NK-92 (cell line): ENCODE data around the gene CHID1.

ENCODE experiments used
- DNase-seq: peaks from one replicate; lab custom pipeline; 2025; ENCODE audit not compliant: unreplicated experiment; lab: John Stamatoyannopoulos, UW

CHID1 gene

GRCh38 chr11:837990-838307 lies 72.7 kb downstream of the CHID1 start:
- DNase-seq, result no peak

GRCh38 chr11:837189-837989 lies 73.2 kb downstream of the CHID1 start:
- DNase-seq, result no peak

- no peak for DNase-seq
Observed at GRCh38 chr11:836700-837099, 73.9 kb downstream of the CHID1 start.

DNA sequence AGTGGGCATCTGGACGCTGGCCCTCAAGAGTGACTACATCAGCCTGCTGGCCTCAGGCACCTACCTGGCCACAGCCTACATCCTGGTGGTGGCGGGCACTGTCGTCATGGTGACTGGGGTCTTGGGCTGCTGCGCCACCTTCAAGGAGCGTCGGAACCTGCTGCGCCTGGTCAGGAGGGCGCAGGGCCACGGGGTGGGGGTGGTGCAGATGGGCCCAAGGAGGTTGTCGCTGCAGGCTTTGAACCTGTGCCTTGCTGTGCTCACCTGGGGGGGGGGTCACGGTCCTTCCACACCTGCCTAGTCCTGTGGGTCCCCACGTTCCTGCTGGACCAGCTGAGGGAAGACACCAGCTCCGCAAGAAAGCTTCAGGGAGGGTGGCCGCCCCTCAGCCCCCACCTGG lies 74.3 kb downstream of the CHID1 start:
- DNase-seq, result no peak

DNA sequence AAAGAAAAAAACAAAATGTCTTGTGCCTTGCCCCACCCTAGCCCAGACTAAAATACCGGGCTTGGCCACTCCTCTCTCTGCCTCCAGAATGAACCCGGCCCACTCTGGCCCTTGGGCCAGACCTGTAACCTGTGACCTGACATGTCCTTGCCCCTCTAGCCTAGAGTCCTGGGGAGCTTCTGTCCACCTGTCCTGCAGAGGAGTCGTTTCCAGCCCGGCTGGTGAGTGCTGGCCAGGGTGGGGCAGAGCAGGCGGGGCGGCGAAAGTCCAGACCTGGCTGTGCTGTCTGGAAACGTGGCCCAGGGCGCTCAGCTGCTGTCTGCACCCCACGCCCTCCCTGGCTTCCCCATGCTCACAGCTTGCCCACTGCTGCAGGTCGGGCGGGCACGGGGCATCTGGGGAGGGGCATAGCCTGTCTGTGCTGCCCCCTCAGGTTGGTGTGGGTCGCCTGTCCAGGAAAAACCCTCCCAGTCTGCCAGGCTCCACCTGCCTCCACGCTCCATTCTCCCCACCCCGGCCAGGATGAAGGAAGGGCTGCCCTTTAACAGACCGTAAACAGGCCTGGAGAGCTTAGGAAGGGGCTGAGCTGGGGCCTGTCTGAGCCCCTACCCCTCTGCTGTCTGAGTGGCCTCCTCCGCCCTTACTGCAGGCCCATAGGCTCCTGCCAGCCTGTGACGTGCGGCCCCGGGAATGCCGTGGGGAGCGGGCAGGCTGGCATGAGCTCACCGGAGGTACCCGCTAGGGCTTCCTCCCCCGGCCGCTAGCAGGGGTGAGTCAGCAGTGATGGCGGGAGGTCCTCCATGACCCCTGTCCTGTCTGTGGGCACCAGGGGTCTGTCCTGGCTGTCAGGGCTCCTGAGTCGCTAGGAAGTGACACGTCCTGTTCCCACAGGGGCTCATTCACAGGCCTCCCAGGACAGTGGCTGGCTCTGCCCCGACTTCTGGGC lies 76.0 kb downstream of the CHID1 start:
- no peak for DNase-seq

GRCh38 chr11:833849-834311 lies 76.7 kb downstream of the CHID1 start:
- DNase-seq, result no peak

GRCh38 chr11:833114-833791 lies 77.4 kb downstream of the CHID1 start:
- DNase-seq, result no peak

DNA sequence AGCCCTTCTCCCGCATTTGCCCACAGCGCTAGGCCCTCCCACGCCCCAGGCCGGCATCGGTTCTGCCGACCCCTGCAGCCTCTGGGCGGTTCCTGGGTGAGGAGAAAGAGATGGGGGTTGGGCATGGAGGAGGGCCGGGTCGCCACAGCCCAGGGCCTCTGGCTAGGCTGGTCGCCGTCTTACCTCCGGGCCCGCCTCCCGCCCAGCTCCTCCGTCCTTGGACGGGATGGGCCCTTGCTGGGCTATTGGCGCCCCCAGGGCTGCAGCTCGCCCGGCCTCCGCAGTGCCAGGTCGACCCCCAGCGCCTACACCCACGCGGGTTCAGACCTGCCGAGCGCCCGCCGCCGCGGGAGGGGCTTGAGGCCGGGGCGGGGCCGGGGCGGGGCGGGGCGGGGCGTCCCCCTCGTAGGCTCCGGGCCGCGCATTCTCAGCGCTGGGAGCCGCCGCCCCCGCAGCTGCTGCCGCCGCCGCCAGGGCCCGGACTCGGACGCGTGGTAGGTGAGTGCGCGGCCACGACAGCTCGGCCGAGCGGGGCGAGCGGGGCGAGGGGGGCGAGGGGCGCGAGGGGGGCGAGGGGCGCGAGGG lies 78.0 kb downstream of the CHID1 start, which contains the start of gene CD151:
Gene CD151 (plus strand): TSS at position 424 of the 585 bp plus-strand sequence. CDS start 3,118 bp downstream, outside the sequence.
- DNase-seq, result no peak

- no peak for DNase-seq
Observed at GRCh38 chr11:831961-832528, 78.6 kb downstream of the CHID1 start.

- DNase-seq, result no peak
Observed at GRCh38 chr11:831118-831864, 79.3 kb downstream of the CHID1 start.

- DNase-seq, result no peak
Observed at GRCh38 chr11:830295-831117, 80.1 kb downstream of the CHID1 start.

DNA sequence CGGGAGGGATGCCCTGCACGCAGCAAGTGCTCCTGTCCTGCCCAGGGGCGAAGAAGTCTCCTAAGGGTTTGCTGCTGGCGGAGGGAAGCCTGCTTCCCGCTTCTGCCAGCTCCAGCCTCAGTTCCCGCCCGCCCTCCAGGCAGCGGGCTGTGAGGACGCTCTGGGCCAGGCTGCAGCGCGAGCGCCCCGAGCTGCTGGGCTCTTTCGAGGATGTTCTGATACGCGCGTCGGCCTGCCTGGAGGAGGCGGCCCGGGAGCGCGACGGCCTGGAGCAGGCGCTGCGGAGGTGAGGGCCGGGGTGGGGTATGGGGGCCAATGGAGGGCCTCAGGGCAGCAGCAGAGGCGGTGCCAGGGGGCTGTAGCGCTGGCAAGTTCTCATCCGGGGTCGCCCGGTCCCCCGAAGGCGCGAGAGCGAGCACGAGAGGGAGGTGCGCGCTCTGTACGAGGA lies 80.7 kb downstream of the CHID1 start:
- DNase-seq, result no peak

DNA sequence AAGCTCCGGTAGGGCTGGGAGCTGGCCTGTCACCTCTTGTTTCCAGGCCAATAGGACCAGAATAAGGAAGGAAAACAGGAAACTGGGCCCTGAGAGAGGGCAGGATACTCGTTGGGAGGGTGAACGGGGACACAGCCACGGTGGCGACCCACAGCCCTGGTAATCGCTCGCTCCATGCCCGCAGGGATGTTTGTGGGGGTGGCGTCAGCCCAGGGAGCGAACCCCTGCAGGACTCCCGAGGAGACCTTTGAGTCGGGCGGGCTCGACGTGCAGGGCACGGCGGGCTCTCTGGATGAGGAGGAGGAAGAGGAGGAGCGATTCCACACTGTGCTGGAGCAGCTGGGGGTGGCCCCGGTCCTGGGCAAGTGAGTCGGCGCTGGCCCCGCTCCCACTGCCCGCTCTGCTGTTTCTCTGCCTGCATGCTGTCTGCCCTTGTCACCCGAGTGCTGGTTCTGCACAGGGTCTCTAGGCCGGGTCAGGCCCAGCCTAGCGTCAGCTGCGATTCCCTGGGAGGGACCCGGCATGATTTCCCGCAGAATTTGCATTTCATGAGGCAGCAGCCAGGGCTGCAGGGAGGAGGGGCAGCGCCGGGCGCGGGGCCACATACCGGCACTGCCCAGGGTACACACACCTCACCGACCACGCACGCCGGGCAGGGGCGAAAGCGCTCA lies 81.3 kb downstream of the CHID1 start:
- DNase-seq, result no peak

DNA sequence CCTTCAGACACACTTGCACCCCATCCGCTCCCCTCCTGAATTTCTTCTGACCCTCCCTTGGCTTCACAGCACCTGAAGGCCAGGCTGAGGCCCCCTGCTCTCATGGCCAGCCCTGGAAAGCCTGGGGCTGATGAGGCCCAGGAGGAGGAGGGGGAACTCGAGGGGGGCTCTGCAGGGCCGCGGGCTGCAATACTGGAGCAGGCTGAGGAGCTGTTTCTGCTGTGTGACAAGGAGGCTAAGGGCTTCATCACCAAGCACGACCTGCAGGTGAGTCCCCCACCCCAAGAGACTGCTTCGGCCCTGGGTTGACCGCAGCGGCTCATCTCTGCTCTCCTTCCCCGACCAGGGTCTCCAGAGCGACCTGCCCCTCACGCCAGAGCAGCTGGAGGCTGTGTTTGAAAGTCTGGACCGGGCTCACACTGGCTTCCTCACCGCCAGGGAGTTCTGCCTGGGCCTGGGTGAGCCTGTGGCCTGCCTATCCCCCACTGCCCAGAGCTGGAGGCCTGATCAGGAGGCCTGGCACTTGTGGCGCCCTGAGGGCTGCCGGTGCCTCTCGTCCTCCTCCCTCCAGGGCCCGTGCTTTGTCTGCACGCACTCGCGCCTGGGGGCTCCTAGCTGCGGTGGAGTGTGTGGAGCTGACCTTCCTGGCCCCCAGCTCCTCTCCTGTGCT lies 82.0 kb downstream of the CHID1 start:
- no peak for DNase-seq

DNA sequence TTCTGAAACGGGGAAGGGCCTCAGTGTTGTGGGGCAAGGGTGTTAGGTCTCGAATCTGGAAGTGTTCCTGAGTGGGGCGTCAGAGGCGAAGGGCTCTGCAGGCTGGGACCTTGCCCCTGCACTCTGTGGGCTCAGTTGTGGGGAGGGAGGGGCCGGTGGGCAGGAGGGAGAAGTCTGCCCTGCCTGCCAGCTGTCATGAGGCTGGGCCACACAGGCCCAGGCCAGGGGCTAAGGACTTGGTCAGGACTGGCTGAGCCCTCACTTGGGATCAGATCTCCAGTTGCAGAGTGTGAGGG lies 82.8 kb downstream of the CHID1 start, which contains the start of gene CRACR2B:
Gene CRACR2B (plus strand): TSS at position 23 of the 296 bp plus-strand sequence. CDS start 689 bp downstream, outside the sequence.
- no peak for DNase-seq

DNA sequence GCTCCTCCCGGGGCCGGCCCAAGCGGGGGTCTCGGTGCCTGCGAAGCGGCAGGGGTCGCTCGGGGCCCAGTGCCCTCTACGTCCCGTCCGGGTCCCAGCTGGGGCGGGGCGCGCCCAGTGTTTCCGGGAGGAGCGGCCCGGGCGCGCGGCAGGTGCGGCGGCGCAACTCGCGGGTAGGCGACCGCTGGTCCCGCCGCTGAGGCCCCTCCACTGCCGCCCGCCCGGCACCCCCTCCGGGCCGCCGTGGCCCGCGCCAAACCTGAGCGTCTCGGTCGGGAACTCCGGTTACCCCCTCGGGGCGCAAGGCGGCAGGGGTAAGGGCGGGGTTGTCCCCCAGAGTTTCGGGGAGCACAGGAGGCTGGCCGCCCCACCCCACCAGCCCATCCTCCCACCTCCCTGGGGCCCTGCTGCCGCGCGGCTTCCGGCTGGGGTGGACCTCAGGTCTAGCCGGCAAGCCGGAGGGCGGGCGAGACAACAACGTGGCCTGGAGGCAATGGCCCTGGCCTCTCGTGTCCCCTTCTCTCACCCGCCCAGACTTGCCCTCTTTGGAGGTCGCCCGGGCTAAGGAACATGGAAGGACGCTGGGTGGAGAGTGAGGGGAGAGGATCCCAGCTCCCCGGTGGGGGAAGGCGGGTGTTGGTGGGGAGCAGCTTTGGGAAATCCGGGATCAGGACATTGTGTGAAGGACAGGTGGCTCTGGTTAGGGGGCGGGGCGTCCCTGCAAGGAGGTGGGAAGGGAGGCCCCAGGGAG lies 83.3 kb downstream of the CHID1 start:
- DNase-seq, result no peak

DNA sequence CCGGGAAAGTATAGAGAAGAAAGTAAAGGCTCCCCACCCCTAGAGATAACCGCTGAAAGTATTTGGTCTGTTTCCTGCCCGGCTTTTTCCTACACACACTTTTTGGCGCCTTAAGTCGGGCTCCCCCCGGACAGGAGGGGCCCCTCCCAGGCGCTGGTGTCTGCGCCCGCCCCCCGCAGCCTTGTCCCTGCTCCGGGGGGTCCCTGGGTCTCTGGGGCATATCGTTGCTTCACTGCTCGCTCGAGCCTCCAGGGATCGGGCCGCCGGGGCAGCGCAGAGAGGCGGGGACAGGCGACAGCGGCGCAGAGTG lies 83.8 kb downstream of the CHID1 start:
- DNase-seq, result no peak
